ENCODE results near the gene SESN3.
"Not testable (repeated sequence)": the region's sequence is repeated elsewhere in the genome, so short reads cannot be mapped to it uniquely, and the experiment has no call there.

SESN3 gene, protein sequence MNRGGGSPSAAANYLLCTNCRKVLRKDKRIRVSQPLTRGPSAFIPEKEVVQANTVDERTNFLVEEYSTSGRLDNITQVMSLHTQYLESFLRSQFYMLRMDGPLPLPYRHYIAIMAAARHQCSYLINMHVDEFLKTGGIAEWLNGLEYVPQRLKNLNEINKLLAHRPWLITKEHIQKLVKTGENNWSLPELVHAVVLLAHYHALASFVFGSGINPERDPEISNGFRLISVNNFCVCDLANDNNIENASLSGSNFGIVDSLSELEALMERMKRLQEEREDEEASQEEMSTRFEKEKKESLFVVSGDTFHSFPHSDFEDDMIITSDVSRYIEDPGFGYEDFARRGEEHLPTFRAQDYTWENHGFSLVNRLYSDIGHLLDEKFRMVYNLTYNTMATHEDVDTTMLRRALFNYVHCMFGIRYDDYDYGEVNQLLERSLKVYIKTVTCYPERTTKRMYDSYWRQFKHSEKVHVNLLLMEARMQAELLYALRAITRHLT

DNA sequence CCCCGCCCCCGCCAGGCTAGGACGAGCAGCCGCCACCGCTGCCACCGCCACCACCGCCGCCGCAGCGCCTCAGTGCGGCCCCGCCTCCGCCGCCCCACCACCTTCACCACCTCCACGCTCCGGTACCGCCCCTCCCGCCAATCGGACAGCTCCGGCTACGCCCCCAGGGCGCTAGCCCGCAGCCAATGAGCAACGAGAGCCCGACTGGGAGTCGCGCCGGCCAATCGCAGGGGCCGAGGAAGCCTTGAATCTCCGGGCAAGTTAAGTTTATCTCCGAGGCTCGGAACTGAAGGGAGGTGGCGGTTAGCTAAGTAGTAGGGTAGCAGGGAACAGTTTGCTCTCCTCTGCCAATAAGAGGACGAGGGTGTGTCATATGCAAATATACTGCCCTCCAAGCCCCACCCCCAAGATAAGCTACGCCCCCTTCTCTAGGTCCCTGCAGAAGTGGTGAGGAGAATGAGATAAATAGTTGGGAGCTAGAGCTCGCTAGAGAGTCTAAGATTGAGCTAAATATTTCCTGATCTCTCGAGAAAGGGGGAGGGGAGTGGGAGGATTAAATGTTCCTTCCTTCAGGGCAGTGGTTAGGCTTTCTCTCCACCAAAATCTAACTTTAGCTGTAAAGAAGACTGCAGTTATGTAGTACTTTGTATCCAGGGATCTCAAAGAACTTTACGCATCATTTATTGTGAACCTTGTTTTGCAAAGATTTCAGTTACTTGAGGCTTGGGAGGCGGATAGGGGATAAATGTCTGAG, at the start of gene SESN3:
SESN3 (minus strand) TSS at position 76 of the 754 bp plus-strand sequence. CDS start 342 bp downstream, outside the sequence.
- peak; percentile 98 for DNase-seq

DNA sequence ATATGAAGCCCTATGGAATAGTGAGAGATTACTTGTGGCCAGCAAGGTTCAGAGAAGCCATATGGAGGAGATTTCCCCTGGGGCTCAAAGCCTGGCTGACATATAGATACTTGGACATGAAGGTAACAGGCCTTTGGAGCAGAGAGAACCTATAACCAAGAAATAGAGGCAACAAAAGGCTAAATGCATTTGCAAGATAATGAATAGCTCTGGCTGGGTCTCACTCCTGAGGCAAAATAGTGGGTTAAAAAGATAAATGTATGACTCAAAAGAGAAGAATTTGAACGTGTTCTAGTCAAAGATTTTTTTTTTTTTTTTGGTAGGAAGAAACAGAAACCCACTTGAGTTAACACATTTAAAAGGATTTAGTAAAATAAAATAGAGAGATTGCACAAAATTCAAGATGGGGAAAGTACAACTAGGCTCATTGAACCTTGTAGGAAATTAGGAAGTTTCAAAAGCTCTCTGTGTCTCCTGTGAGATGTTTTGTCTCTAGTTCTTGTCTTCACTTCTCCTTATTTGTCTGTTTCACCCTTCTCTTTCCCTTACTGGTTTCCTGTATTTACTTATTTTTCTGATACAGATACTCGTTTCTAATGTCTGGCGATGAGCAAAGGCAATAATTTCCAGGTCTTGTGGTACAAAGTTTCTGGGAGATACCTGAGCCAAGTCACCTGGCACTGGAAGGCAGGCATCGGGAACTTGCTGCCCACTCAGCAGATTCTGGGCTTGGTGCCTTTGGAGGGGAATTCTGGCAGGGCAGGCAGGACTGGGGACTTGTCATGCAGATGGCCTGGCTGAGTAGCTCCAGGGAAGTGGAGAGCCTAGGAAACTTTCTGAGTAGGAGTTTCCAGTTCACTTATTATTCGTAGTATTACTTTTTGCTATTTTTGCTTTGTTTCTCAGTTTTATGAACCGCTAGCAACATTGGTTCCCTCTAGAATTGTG, 49.2 kb upstream of the SESN3 start:
- DNase-seq, result no peak

DNA sequence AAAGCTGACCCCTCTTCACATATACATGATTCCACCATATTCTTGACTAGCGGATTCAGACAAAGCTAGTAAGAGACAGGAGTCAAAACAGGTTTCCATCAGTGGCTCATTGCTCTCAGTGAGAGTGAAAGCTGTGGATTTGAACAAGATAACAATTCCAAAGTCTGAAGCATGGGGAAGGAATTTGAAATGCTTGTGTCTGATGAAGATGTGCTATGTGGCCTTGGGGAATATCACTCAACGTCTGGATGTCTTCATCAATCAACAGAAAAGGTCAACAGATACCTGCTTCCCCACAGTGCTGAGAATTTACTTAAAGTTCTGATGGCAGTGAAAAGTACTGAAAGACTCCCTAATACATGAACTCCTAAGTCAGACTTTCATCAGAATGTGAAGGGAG, 46.9 kb upstream of the SESN3 start:
- no peak for DNase-seq

DNA sequence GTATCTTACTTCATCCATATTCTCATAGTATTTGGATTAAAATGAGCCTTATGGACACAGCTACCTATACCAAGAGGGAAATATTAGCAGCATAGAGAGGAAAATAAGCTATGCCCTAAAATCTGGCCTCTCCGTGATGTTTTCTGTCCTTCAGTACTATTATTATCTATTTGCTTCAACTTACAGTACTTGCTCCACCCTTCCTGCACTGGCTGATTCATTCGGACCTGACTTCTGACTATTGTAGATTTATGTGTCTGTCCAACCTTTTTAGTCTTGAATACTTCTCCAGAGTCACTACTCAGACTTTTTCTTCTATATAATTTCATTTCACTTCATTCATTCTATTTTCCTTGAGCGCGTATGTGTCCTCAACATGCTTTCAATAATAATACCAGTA, 45.1 kb upstream of the SESN3 start:
- DNase-seq, result no peak

DNA sequence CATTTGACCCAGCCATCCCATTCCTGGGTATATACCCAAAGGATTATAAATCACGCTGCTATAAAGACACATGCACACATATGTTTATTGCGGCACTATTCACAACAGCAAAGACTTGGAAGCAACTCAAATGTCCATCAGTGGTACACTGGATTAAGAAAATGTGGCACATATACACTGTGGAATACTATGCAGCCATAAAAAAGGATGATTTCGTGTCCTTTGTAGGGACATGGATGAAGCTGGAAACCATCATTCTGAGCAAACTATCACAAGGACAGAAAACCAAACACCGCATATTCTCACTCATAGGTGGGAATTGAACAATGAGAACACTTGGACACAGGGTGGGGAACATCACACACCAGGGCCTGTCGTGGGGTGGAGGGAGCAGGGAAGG, 42.6 kb upstream of the SESN3 start:
- DNase-seq, result not testable (repeated sequence)

DNA sequence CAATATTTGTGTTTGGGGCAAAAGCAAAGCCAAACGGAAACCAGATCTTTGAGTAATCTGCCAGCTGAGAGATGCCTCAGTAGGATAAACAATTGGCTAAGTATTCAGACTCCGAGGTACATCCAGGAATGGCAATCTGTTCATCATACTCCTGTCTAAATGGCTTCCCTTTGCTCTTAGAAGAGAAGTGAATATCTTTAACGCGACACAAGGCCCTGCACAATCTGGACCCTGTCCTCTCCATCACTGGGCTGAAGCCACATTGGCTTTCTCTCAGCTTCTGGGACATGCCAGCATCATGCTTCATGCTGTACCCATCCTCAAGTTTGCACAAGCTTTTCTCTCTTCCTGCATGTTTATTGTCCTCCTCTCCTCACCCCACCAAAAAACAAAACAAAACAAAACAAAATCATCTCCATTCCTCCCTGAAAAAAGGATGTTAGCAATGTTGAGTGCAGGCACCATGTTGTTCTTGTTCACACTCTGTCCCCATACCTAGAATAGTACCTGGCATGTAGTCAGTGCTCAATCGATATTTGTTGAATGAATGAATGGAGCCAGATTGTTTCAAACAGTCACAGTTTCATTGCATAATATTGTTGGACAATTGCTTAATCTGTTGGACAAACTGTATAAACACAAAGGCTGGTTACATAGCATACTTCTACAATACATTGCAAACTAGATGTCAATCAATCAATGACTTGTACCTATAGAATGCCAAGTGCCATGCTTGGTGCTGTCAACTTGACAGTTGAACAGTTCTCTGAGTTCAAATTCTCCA, 38.2 kb upstream of the SESN3 start:
- DNase-seq, result no peak

DNA sequence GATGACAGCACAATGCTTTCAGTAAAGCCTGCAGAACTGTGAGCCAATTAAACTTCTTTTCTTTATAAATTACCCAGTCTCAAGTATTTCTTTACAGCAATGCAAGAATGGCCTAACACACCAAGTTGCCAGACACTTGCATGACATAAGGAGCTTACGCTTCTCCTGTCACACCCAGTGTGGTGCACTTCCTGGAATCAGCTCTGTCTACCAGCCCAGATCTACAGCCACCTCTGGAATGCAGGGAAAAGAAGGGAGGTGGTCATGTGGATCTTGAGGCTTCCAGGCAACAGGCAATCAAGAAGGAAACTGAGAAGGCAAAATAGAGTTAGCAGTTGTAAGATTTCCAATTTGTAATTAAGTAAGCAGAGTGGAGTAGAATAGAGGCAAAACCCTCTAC, 37.4 kb upstream of the SESN3 start:
- no peak for DNase-seq

DNA sequence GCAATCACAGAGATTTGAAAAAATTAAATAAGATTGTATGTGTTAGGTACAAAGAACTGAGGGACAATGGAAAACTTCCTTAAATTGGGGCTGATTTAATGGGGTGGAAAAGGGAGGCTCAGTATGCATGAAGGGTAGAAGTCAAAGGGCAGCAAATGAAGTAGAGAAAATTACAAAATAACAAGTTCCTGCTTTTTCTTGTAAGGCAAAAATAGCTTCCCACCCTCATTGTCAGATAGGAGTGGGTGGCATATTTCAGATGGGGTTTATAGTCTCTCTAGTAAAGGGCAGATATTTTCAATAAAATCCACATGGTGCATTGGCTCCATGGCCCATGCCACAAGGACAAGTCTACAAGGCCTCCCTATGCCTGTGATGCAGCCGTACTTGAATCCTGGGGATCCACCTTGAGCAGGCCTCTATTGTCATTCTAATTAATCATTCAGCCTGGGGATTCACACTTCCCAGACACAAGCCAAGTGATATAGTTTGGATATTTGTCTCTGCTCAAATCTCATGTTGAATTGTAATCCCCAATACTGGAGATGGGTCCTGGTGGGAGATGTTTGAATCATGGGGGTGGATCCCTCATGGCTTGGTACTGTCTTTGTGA, 36.7 kb upstream of the SESN3 start:
- DNase-seq, result no peak

DNA sequence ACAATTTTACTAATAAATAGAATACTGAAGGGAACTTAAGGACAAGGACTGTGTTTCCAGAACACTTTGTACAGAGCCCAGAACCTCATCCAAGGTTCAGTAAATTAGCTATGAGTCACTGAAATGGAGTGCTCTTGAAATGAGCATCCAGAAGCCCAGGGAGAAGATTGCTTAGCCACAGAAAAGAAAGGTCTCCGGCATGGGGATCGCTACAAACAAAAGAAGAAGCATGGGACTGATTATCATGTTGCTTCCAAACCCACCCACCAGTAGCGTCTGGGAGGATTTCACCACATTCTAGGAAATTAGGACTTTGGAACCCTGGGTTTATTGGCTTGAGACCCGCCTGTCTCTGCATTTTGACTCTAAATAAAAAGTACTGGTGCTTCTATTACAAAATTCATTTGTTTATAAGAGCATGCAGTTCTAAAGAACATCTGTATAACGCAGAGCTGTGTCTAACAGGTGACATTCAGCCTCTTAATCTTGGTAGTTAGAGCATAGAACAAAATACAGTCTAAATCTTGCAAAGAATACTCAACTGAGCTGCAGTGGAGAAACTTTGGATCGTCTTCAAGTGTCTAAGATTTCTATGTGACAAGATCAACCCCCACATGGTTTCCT, 35.9 kb upstream of the SESN3 start:
- DNase-seq, result no peak

DNA sequence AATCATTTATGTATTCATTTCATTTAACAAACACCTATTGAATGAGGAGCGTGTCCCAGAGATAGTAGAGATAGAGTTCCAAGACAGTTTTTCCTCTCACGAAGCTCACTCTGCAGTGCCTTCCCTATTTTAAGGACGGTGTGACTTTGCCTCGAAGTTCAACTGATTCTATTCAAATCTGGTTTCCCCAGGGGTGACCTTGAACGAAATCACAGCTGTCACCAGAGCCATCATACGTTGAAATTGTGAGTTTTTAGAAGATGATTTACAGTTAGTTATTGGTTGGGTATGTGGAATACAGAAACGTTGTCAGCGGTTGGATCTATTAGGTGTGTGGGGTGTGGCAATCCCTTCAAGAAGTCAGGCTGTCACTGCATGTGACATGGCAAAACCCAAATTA, 33.9 kb upstream of the SESN3 start:
- DNase-seq, result no peak

DNA sequence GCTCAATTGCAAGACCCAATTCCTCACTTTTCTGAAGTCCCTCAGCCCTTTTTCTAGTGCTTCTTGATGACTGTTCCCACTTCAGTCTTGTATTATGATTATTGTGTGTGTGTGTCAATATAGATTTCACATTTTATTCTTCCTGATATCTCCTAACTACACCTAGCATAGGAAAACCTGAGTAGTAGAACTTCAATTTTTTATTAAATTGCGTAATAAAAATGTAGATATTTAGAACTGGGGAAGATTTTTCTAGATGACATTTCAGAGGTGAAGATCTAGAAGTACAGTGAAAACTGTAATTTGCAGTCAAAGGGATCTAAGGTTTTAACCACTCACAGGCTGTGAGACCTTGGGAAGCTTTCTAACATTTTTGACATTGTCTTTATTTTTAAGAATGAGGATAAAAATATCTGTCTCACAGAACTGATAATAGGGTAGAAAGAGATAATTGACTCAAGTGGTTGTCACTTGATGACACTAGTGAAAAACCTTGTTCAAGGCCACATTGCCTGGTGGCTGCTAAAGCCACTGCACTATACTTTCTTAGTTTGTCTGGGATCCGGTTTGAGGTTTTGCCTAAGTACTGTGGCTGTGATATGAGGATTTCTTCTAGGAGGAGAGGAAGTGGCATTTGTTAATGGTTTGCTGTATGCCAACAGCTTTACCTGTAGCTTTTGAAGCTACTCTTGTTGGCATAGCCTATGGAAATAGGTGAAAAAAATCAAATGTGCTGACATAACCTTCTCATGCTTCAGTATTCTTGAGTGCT, 32.2 kb upstream of the SESN3 start:
- DNase-seq, result no peak

DNA sequence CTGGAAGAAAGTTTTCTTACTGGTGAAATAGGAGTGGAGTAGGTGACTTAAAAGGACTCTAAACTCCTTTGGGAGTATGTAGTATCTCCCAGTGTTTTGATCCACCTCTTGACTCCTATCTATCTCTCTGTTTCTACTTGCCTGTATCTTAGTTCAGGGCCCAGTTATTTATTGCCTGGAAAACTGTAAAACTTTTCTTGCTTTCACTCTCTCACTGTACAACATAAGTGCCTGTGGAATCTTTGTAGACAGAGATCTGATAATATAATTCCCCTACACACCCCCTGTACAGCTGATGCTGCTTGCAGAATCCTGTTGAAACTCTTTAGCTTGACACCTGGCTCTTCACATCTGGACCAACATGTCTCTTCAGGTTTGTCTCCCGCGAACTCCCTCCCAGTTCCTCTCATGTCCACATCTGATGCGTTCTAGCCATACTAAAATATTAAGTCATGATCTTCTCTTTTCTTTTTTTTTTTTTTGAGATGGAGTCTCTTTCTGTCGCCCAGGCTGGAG, 26.5 kb upstream of the SESN3 start:
- DNase-seq, result no peak

DNA sequence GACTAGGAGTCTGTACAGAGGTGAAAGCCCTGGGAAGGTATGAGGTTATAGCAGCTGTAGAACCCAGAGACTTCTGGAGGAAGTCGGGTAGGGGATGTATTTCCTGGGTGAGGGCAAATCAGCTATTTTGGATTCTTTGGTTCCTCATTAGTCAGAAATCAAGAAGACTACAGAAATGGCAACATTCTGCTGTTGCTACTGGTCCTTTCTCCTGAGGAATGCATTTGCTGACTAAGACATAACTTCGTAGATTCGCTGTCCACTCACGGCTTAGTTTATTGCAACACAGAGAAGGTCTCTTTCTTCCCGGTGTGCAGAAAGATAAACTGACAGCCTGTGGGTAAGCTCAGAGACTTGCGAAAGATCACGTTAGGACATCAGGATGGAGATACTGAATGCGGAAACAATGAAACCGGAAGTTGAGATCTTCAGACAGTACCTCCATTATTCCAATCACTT, 25.3 kb upstream of the SESN3 start:
- DNase-seq, result no peak

DNA sequence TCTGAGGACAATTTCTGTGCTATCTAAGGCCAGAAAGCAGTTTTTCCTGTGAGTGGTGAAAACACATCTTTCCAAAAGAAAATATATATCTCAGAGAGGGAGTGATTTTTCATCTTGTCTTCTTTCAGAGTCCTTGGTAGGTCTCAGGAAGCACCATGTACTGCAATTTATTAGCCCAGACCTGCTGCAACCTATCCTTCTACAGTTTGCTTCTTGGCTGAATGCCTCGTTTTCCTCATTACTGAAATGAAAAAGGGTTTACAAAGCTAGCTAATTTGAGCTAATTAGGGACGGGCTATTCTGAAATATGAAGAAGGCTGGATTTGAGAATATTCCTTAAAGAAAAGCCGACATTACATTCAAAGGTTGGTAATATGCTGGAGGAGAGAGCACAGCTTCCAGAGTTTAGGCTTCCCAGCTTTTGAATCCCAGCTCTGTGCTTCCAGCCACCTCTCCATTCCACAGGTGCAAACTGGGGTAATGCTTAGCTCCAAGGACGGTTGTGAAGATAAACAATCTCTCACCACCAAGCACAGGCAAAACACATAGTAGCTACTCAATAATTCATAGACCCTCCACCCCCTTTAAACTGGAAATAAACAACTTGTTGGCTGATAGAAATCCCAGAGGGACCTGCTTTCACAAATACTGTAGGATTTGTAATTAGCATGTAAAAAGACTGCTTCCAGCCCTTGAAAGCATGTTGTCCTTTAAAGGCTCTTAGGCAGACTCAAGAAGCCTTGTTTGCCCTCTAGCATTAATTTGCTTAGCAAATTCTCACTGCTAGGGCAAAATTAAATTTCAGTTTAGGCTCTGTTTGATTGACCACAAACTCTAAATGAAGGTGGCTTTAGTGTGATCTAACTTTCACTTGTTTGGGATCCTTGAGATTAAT, 24.5 kb upstream of the SESN3 start:
- no peak for DNase-seq

DNA sequence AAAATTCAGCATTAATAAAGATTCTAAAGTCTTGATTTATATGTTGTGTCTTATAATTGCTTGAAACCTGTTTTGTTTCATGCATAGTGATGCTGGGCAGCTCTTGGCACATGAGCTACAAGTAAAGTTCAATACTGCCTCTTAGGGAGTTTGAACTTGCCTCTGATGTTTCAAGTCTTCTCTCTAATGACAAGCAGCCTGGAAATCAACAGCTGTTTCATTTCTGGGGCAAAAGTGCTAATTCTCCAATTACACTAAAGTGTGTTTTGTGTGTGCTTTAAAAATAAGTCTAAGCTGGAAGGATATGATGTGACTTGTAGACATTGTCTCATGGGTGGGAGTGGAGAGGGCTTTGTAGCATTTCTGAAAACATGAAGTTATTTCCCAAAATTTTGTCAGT, 23.7 kb upstream of the SESN3 start:
- DNase-seq, result no peak

DNA sequence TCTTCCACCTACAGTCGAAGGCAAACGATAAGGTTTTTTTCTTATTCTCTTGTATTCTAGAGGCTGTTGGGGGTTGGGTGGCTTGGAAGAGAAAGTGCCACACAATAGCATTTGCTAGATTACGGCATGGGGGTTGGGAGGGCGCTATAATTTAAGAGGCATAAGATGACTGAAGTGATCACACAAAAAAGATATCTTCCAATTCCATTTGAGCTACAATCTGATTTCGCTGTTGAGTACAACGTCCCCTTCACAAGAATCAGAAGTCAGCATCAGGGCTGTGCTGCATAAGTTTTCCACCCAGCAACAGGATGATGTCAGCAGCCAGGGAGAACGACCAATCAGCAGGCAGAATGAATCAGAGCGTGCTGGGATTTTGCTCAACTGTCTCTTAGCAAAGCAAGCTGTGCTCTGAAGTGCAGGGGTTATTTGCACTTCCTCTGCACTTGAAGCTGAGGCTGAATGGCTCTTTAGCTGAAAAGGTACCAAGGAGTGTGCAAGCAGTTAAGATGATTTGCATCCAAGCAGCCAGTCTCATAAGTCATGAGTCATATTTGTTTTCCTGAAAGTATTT, 23.2 kb upstream of the SESN3 start:
- DNase-seq, result peak; percentile 74 to 79

DNA sequence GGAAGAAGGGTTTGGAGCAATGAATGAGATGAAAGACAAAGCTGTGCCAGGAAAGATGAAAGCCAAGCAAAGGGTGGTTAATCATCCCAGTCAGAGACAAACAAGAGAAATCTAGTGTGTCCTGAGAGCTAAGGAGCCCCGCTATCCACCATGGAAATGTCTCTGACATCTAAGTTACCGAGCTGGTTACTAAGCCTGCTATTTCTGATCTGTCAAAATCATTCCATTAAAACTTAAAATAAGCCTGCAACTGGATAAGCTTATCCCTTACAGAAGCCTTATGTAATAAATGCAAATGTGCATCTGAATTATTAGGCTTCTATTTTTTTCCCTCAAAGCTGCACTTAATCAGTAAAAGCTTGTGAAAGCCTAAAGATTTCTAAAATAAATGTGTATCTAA, 22.1 kb upstream of the SESN3 start:
- DNase-seq, result no peak

DNA sequence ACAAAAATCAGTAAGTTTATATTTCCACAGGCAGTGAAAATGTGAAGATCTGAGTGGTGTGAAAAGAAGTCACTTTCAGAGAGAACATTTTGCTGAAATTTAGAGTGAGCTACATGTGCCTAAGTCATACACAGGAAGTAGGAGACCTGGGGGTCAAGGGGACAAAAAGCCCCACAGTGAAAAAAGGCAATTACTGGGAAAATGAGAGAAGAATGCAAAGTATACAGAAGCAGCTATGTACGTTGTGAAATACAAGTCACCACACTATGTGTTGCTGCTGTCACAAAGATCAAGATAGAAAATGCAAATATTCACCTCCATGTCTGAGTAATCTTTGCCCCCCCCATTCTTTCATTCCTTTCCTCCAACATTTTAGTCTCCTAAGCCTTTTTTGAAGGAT, 21.6 kb upstream of the SESN3 start:
- no peak for DNase-seq

DNA sequence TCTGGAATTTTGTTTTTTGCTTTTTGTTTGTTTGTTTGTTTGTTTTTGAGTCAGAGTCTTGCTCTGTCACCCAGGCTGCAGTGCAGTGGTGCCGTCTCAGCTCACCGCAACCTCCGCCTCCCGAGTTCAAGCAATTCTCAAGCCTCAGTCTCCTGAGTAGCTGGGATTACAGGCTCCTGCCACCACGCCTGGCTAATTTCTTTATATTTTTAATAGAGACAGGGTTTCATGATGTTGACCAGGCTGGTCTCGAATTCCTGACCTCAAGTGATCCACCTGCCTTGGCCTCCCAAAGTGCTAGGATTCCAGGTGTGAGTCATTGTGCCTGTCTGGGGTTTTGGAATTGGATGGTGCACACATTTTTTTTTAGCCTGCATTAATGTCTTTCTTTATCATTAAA, 20.9 kb upstream of the SESN3 start:
- DNase-seq, result not testable (repeated sequence)
